HEK293 (cell line): ENCODE measurements around the gene LRP8.
A peak's percentile ranks its signal among the peaks of the same experiment; 100 is the strongest.

ENCODE experiments used
- CTCF ChIA-PET: fragments of 350-600 bp; formaldehyde crosslinking; extraction: SDS; loops from one replicate; lab custom pipeline; 2021; ENCODE audit warnings: antibody characterized with exemption; lab: Yijun Ruan, JAX
- POLR2A ChIA-PET: fragments of 300-600 bp; formaldehyde crosslinking; extraction: SDS; loops from one replicate; lab custom pipeline; 2020; ENCODE audit warnings: antibody characterized with exemption, inconsistent platforms; lab: Yijun Ruan, JAX
- H3K27ac ChIP-seq: fragments of 200-500 bp; sonication (Bioruptor generic); 2 replicates; pipeline ENCODE4 v1.5.1; 2014; ENCODE audit warnings: low read depth, low read length, control low read depth, inconsistent platforms; ENCODE audit errors: extremely low read depth
- H3K36me3 ChIP-seq, 2 experiments: fragments of 200-500 bp in 1 of 2; sonication (Bioruptor generic) in 1 of 2; 1 replicate in 1 of 2; 2 replicates in 1 of 2; pipeline ENCODE4 v1.5.1; 2014 to 2017; ENCODE audit warnings: inconsistent platforms in 2 of 2, low read length in 2 of 2; ENCODE audit not compliant: control insufficient read depth in 2 of 2, insufficient read depth in 1 of 2
- H3K4me1 ChIP-seq: fragments of 200-500 bp; sonication (Bioruptor generic); 2 replicates; pipeline ENCODE4 v1.5.1; 2014; ENCODE audit warnings: mild to moderate bottlenecking, low read length, inconsistent platforms; ENCODE audit not compliant: control insufficient read depth, insufficient read depth
- H3K4me3 ChIP-seq: 2 replicates; pipeline ENCODE4 v1.5.1; 2011; ENCODE audit warnings: low read depth, mild to moderate bottlenecking, control low read depth, low read length, moderate library complexity
- H3K9me3 ChIP-seq: fragments of 200-500 bp; sonication (Bioruptor generic); 2 replicates; pipeline ENCODE4 v1.5.1; 2014; ENCODE audit warnings: low read depth, low read length, inconsistent platforms; ENCODE audit not compliant: control insufficient read depth, insufficient read depth
- GFI1B ChIP-seq: fragments of 450-650 bp; formaldehyde crosslinking; IDR thresholded peaks from 2 replicates; pipeline ENCODE4 v1.5.1; 2016; ENCODE audit warnings: missing biosample characterization, missing genetic modification characterization
- GLIS1 ChIP-seq: fragments of 450-650 bp; formaldehyde crosslinking; IDR thresholded peaks from 2 replicates; pipeline ENCODE4 v1.5.1; 2016; ENCODE audit warnings: missing biosample characterization, missing genetic modification characterization
- HOXA7 ChIP-seq: sonication (generic); formaldehyde crosslinking; IDR thresholded peaks from 2 replicates; pipeline ENCODE4 v1.8.1; 2022; ENCODE audit warnings: missing genetic modification reagents, borderline replicate concordance
- KLF8 ChIP-seq: fragments of 450-650 bp; formaldehyde crosslinking; IDR thresholded peaks from 2 replicates; pipeline ENCODE4 v1.5.1; 2016; ENCODE audit warnings: missing biosample characterization, missing genetic modification characterization
- KLF9 ChIP-seq: fragments of 450-650 bp; formaldehyde crosslinking; IDR thresholded peaks from 2 replicates; pipeline ENCODE4 v1.5.1; 2016; ENCODE audit warnings: missing biosample characterization, missing genetic modification characterization, low read depth
- MEIS1 ChIP-seq: sonication (generic); formaldehyde crosslinking; IDR thresholded peaks from 2 replicates; pipeline ENCODE4 v1.8.1; 2022; ENCODE audit warnings: missing genetic modification reagents, mild to moderate bottlenecking, borderline replicate concordance
- TCF7L2 ChIP-seq: IDR thresholded peaks from 2 replicates; pipeline ENCODE4 v1.6.1; 2011; ENCODE audit warnings: low read depth, mild to moderate bottlenecking, inconsistent platforms, low read length, moderate library complexity, borderline replicate concordance
- ZBTB1 ChIP-seq: fragments of 450-650 bp; formaldehyde crosslinking; IDR thresholded peaks from 2 replicates; pipeline ENCODE4 v1.5.1; 2016; ENCODE audit warnings: missing biosample characterization, missing genetic modification characterization
- ZBTB20 ChIP-seq: fragments of 450-650 bp; formaldehyde crosslinking; IDR thresholded peaks from 2 replicates; pipeline ENCODE4 v1.5.1; 2016; ENCODE audit warnings: missing biosample characterization, missing genetic modification characterization
- ZBTB6 ChIP-seq: fragments of 450-650 bp; formaldehyde crosslinking; IDR thresholded peaks from 2 replicates; pipeline ENCODE4 v1.5.1; 2017; ENCODE audit warnings: missing biosample characterization, missing genetic modification characterization
- ZFP3 ChIP-seq: fragments of 450-650 bp; formaldehyde crosslinking; IDR thresholded peaks from 2 replicates; pipeline ENCODE4 v1.5.1; 2016; ENCODE audit warnings: low read depth, missing biosample characterization, missing genetic modification characterization
- ZIC2 ChIP-seq: fragments of 450-650 bp; formaldehyde crosslinking; IDR thresholded peaks from 2 replicates; pipeline ENCODE4 v1.5.1; 2016; ENCODE audit warnings: missing biosample characterization, missing genetic modification characterization
- ZNF10 ChIP-seq: fragments of 450-650 bp; formaldehyde crosslinking; IDR thresholded peaks from 2 replicates; pipeline ENCODE4 v1.5.1; 2017; ENCODE audit warnings: missing biosample characterization, missing genetic modification characterization
- ZNF169 ChIP-seq: fragments of 450-650 bp; formaldehyde crosslinking; IDR thresholded peaks from 2 replicates; pipeline ENCODE4 v1.5.1; 2016; ENCODE audit warnings: missing biosample characterization, missing genetic modification characterization
- ZNF341 ChIP-seq: fragments of 450-650 bp; formaldehyde crosslinking; IDR thresholded peaks from 2 replicates; pipeline ENCODE4; 2016; ENCODE audit warnings: low read depth, missing biosample characterization, missing genetic modification characterization
- ZNF391 ChIP-seq: fragments of 450-650 bp; formaldehyde crosslinking; IDR thresholded peaks from 2 replicates; pipeline ENCODE4 v1.5.1; 2016; ENCODE audit warnings: low read depth, missing biosample characterization, missing genetic modification characterization, borderline replicate concordance
- ZNF404 ChIP-seq: fragments of 450-650 bp; formaldehyde crosslinking; IDR thresholded peaks from 2 replicates; pipeline ENCODE4 v1.5.1; 2017; ENCODE audit warnings: missing biosample characterization, missing genetic modification characterization
- ZNF555 ChIP-seq: fragments of 450-650 bp; formaldehyde crosslinking; conservative IDR thresholded peaks from 2 replicates; pipeline ENCODE4 v1.5.1; 2017; ENCODE audit warnings: missing biosample characterization, mild to moderate bottlenecking, missing genetic modification characterization, inconsistent platforms
- ZNF585B ChIP-seq: fragments of 450-650 bp; formaldehyde crosslinking; IDR thresholded peaks from 2 replicates; pipeline ENCODE4 v1.5.1; 2016; ENCODE audit warnings: missing biosample characterization, missing genetic modification characterization
- ZNF610 ChIP-seq: fragments of 450-650 bp; formaldehyde crosslinking; IDR thresholded peaks from 2 replicates; pipeline ENCODE4 v1.5.1; 2016; ENCODE audit warnings: missing biosample characterization, missing genetic modification characterization, borderline replicate concordance
- ZNF843 ChIP-seq: fragments of 450-650 bp; formaldehyde crosslinking; IDR thresholded peaks from 2 replicates; pipeline ENCODE4 v1.5.1; 2016; ENCODE audit warnings: missing biosample characterization, missing genetic modification characterization
- TF ChIP-seq, protein P1 (sequence below): fragments of 450-650 bp; formaldehyde crosslinking; IDR thresholded peaks from 2 replicates; pipeline ENCODE4 v1.5.1; 2016; ENCODE audit warnings: missing biosample characterization, missing genetic modification characterization

The LRP8 gene

GRCh38 chr1:53349369-53349835 is 21.5 kb upstream of the LRP8 start:
- Histone ChIP-seq H3K4me1 (no peaks in the 10 kb centered on the region), H3K4me3 (no peak overlapping the region), H3K27ac (no peak overlapping the region), H3K9me3 (no peaks in the 10 kb centered on the region), H3K36me3 (no peaks in the 10 kb centered on the region)
- POLR2A ChIA-PET: no interaction called here
- no peak for TF ChIP-seq ZNF10 (tag by site-specific recombination)
- CTCF ChIA-PET: no interaction called here

GRCh38 chr1:53348486-53349368 is 20.9 kb upstream of the LRP8 start:
- no peaks in the 10 kb centered on the region for H3K9me3 ChIP-seq
- peak; percentile 85 for TF ChIP-seq ZIC2 (tag by site-specific recombination)
- TF ChIP-seq ZBTB20 (tag by site-specific recombination): no peak
- no peaks in the 10 kb centered on the region for H3K36me3 ChIP-seq
- ChIA-PET POLR2A (interaction anchor here (0.5 kb wide), 1 partner anchor 208 kb away, joined by 3 read pairs; no protein-coding TSS in a partner anchor), CTCF (no interaction called here)
- H3K4me1 ChIP-seq: no peaks in the 10 kb centered on the region
- H3K4me3 ChIP-seq: no peak overlapping the region
- no peak overlapping the region for H3K27ac ChIP-seq

DNA sequence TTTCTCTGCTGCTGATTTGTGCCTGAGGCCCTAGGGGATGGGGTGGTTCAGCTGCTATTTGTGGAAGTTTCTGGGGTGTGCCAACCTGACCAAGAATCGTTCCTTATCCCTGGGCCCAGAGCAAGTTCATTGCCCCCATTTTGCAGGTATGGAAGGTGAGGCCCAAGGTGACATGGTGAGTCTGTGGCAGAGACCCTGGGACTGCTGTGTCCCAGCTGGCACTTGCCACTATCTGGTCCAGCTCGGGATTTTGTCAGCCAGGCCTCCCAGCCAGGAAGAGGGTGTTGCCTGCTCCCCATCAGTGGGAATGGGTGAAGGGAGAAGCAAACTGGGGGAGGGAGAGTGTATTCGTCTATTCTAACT is 18.9 kb upstream of the LRP8 start:
- no peaks in the 10 kb centered on the region for H3K36me3 ChIP-seq
- TF ChIP-seq ZFP3 (tag by site-specific recombination): no peak
- TF ChIP-seq ZNF610 (tag by site-specific recombination): no peak
- TF ChIP-seq, protein P1, sequence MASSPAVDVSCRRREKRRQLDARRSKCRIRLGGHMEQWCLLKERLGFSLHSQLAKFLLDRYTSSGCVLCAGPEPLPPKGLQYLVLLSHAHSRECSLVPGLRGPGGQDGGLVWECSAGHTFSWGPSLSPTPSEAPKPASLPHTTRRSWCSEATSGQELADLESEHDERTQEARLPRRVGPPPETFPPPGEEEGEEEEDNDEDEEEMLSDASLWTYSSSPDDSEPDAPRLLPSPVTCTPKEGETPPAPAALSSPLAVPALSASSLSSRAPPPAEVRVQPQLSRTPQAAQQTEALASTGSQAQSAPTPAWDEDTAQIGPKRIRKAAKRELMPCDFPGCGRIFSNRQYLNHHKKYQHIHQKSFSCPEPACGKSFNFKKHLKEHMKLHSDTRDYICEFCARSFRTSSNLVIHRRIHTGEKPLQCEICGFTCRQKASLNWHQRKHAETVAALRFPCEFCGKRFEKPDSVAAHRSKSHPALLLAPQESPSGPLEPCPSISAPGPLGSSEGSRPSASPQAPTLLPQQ: no peak
- TF ChIP-seq ZBTB1 (tag by site-specific recombination): no peak
- no peak for TF ChIP-seq KLF9
- TF ChIP-seq GLIS1 (tag by site-specific recombination): no peak
- no peak for TF ChIP-seq MEIS1
- H3K4me3 ChIP-seq: no peak overlapping the region
- POLR2A ChIA-PET: no interaction called here
- no peaks in the 10 kb centered on the region for H3K9me3 ChIP-seq
- no peak overlapping the region for H3K27ac ChIP-seq
- CTCF ChIA-PET: no interaction called here
- H3K4me1 ChIP-seq: no peaks in the 10 kb centered on the region

GRCh38 chr1:53345996-53346813 is 18.3 kb upstream of the LRP8 start:
- Histone ChIP-seq H3K36me3 (no peaks in the 10 kb centered on the region), H3K4me1 (no peaks in the 10 kb centered on the region), H3K9me3 (no peaks in the 10 kb centered on the region), H3K27ac (no peak overlapping the region), H3K4me3 (no peak overlapping the region)
- POLR2A ChIA-PET: no interaction called here
- CTCF ChIA-PET: no interaction called here
- no peak for TF ChIP-seq ZNF391 (tag by site-specific recombination)
- TF ChIP-seq ZNF404 (tag by site-specific recombination): no peak
- no peak for TF ChIP-seq KLF8 (tag by site-specific recombination)
- no peak for TF ChIP-seq ZNF585B
- no peak for TF ChIP-seq GFI1B (tag by site-specific recombination)
- TF ChIP-seq HOXA7 (CRISPR knock-in tag): no peak
- TF ChIP-seq ZNF341 (tag by site-specific recombination): no peak
- no peak for TF ChIP-seq ZBTB6
- TF ChIP-seq ZNF843 (tag by site-specific recombination): no peak
- no peak for TF ChIP-seq ZNF10 (tag by site-specific recombination)
- no peak for TF ChIP-seq ZNF169 (tag by site-specific recombination)
- TF ChIP-seq ZNF555 (tag by site-specific recombination): no peak
- TF ChIP-seq TCF7L2: no peak
